ENCODE results near the gene TLE3.
"Not testable (repeated sequence)": the region's sequence is repeated elsewhere in the genome, so short reads cannot be mapped to it uniquely, and the experiment has no call there.

TLE3 gene

DNA sequence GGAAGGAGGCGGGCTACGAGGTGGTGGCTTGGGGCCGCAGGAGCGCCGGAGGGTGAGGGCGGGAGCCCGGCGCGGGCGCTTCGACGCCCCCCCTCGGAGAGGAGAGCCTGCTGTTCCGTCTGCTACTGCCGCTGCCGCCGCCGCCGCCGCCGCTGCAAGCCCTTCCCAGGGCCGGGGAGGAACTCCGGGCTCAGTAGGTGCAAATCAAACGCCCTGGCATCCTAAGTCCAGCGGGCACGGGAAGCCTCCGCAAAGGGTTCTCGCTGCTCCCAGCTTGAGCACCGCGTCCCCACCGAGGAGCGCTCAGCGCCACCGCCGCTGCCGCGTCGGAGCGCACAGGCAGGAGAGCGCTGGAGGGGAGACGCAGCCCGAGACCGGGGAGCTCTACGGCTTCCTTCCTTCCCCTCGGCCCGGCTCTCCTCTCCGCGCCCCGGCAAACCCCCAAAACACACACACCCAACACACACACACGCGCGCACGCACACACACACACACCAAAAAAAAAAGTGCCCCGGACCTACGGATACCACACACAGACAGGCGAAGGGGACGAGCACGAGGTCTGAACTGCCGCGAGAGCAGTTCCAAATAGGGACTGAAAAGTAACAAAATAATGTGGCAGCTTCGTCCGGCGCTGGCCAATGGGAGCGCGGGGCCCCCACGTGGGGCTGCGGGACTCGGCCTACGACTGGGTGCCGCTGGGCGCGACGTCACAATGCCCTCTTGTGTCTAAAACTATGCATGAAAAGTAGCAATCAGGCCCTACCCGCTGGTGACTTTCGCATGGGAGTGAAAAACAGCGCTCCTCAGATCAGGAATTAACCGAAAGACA lies at the start of gene TLE3:
TSS of gene TLE3 (minus strand) at position 597 of the 832 bp plus-strand sequence. CDS start 1,119 bp downstream, outside the sequence.
- peak; percentile 98 to 99 for DNase-seq

DNA sequence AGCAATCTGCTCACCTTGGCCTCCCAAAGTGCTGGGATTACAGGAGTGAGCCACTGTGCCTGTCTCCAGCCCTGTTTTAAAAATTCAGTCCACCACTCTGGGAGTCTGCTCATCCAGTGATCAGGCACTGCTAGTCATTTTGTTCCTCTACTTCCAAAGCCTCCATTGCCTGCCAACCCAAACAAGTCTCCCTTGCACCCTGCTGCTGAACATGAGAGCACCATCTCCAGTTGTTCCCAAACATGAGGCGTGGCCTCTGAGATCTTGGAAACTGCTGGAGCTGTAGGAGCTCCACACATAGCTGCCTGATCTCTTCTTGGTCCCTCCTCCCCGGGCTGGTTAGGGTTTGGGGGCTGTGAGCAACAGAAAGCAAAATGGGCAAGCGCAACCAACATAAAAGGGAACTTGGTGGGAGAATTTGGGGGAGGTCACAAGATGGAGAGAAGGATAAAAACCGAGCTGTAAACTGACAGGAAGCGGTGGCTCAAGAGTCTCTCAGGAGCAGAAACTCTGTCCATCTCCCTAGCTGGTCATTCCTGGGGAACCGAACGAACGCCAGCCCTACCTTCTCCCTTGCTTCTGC lies 49.6 kb upstream of the TLE3 start:
- no peak for DNase-seq

DNA sequence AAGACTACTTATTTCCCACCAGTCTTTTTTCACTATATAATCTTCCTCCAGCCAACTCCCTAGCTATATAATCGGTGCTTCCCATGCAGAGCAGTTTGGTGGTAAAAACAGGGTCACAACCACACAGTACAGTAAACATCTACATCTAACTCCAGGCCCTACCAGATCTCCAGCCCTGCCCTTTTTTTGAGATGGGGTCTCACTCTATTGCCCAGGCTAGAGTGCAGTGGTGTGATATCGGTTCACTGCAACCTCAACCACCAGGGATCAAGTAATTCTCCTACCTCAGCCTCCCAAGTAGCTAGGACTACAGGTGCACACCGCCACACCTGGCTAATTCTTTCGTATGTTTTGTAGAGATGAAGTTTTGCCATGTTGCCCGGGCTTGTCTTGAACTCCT lies 49.1 kb upstream of the TLE3 start:
- DNase-seq: no peak

DNA sequence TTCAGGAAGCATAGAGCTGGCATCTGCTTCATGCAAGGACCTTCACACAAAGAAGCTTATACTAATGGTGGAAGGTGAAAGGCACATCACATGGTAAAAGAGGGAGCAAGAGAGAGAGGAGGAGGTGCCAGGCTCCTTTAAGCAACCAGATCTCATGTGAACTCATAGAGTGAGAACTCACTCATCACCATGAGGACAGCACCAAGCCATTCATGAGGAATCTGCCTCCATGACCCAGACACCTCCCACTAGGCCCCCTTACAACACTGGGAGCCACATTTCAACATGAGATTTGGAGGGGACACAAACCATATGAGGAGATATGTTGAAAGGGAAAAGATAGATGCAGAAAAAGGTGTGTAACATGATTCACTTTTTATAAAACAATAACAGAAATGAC lies 48.4 kb upstream of the TLE3 start:
- DNase-seq: no peak

DNA sequence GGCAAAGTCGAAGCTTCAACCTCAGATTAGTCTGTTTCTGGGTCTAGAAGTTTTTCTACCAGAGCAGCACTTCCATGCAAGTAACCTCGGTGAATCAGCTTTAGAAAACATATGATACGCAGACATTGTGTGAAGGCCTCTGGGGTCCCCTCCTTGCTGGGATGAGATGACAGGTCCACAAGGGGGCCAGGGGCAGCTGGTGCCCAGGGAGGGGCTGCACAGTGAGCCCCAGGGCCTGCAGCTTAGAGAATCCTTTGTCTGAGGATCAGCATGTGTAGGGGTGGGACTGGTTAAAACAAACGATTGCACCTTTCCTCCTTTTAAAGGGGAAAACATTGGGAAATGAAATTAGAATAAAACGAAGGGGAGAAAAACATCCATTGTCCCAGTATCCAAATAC lies 47.5 kb upstream of the TLE3 start:
- peak in 1 of 2 experiments; percentile 24 for DNase-seq

DNA sequence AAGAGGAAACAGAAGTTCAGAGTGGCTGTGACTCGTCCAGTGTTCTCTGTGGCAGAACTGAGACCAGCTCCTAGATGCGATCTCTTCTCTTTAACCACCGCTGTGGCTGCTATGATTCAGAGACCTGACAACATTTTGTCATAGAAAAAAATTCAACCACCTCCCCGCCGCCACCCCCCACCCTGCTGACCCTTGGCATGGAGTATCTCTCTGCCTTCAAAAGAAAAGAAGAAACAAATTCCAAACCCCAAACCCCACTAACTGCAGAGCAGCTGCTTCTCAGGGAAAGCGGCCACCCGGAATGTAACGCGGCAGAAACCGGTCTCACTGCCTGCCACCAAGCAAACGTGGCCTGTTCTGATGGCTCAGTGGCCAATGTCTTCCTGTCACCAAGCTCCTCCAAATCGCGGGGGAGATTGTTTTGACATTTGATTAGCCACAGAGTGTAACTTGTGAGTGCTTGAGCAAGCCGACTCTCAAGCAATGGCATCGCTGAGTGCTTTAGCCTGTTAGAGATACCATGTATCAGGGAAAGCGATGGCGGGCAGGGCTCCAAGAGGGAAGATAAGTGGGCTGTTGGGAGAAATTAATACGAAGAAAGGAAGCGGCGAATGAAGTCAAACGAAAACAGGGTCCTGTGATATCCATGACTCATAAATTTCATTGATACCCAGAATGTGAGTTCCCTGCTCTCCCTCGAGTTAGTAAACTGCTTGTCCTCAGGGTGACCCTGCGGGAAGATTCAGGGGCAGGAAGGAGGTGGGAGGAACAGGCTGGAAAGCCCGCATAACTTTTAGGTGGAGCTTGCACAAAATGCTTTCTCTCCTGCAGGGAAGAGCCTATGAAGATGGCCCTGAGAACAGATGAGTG lies 44.8 kb upstream of the TLE3 start:
- no peak for DNase-seq

DNA sequence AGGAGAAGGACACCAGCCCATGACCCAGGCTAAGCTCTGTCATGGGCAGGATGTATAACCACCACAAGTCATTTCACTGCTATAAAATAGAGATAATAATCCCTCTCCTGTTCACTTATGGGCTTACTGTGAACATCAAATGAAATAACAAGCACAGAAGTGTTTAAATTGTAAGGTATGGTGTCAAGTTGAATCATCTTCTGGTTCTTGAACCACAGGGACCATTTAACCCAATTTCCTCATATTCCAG lies 44.3 kb upstream of the TLE3 start:
- DNase-seq: no peak

DNA sequence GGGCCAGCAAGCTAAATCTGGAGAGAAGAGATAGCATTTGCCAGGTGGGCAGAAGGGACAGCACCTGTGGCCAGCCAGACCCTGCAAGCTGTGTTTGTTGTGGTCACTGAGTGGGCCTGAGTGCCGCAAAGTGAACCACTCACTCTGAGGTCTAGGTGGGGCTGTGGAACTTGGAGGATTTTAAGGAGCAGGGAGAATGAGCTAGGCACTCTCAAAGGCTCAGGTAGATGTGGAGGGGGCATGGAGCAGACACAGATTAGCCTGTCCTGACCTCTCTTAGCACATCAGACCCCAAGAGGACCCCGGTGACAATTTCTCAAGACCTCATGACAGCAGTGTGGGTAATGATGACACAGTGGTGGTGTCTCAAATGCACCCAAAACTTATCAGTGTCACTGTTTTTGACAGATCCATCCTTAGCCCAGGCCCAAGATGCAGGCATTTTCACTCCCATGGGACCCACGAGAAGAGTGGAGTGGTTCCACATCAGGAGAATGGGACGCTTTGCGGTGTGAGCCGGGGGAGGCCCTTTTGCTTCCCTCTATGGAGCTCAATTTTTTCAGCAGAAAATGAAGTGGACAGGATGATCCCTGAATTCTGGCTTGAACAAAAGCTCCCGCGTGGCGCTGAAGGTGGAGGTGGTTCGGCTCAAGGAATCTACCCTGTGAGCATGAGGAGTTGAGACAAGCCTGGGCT lies 43.8 kb upstream of the TLE3 start:
- DNase-seq: no peak

DNA sequence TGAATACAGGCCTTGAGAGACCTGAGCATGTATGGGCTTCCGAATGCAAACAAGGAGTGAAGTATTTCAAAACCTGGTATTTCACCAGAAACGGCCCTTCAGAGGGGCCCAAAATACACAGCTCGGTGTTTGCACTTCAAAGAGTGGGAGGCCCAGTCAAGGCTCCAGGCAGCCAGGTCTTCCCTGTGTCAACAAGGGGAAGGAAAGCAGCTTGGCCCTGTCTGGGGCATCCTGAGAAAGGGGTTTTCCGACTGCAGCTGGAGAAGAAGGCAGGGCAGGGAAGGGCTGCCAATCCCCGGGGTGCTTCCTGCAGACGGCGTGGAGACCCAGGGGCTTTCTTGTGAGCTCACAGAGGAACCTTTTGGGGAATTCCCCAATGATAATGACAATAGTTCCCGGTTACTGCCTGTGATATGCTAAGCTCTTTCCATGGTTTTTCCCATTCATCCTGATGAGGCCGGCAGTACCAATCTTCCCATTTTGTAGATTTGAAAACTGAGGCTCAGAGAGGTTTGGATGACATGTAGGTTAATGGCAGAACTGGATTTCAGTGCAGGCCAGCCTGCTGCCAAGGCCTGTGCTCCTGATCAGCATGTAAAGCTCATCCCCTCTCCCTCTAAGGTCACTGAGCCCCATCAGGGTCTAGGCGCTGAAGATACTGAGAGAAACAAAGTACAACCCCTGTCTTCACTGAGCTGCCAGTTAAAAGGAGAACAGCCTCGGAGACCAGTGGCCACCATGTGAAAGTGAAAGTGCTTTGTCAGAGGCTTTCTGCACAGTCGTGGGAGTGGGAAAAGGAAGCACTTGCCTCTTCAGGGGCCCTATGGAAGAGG lies 43.0 kb upstream of the TLE3 start:
- no peak for DNase-seq

DNA sequence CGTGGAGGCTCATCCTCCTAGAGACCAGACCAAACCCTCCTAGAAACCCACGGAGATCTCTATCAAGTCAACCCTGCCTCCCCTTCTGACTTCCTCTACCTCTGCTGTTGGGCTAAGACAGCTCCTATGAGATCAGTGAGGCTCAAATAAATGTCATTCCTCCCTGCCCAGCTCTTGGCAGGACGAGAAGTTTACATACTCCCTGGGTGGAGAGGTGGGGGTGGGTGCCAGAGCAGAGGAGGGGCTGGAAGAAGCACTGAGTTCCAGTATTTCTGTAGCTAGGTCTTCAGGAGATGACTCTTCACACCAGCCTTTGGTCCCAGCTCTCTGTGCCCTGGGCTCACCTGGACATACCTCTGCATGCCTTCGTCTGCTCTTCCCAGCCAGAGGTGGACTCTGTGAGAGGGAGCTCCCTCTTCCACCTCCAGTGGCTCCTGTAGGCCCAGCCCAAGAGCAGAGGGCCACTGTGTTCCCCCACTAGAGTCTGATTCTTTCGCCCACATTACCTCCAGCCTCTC lies 42.4 kb upstream of the TLE3 start:
- no peak for DNase-seq

DNA sequence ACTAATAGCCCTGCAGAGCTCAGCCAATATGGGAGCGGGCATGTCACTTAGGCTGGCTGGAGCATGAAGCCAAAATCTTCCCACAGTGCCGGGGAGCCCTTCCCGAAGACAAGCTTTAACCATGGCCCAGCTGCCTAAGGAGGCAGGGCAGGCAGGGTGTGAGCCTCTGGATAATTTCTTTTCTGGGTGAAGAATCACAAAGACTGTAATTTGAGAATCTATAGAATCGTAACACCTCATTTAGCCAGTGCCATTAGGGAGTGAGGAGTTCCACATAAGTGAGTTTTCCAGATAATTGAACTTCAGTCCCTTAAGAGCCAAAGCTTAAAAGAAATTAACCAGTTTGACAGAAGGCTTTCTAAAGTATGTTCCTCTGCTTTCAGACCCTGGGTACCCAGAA lies 40.2 kb upstream of the TLE3 start:
- peak in 1 of 2 experiments; percentile 19 for DNase-seq

DNA sequence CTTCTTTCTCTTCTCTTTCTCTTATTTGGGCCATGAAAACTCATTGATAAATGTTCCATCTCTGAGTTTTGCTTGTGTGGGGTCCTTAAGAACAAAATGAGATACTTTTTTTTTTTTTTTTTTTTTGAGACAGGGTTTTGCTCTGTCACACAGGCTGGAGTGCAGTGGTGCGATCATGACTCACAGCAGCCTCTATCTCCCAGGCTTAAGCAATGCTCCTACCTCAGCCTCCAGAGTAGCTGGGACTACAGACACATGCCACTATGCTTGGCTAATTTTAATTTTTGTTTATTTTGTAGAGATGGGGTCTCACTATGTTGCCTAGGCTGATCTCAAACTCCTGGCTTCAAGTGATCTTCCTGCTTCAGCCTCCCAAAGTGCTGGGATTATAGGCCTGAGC lies 39.3 kb upstream of the TLE3 start:
- DNase-seq: not testable (repeated sequence)

DNA sequence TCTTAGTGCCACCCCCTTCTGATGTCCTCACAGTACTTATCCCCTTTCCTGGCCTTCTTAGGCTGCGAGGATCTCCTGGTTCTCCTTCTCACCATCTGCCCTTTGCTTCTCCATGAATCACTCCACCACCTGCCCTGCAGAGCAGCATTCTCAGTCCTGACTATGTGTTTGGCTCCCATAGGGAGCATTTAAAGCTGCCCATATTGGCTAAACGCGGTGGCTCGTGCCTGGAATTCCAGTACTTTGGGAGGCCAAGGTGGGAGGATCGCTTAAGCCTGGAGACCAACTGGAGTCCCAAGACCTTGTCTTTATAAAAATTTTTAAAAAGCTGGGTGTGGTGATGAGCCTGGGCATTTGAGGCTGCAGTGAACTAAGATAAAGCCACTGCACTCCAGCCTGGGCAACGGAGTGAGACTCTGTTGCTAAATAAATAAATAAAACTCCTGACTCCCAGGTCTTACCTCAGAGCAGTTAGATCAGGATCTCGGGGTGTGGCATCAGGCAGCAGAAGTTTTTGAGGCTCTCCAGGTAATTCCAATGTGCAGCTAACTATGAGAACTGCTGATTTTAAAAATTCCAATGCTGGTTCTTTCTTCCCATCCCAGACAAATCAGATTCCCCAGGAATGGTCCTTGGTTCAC lies 36.2 kb upstream of the TLE3 start:
- no peak for DNase-seq

DNA sequence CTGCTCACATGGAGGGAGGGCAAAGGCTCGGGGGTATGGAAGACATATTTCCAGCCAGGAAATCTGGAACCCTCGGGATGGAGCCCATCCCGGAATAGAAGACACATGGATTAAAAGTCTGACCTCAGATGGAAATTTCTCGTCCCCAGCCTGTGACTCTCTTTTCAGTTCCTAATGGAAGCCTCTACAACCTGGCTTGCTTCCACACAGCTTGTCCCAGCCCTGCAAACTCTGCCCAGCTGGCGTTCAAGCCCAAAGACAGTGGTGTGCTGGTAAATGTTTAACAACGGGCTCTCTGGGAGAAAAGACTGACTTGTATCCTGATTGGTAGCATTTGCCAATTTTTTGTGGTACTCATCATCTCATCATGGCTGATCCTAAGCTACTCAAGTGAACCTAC lies 35.6 kb upstream of the TLE3 start:
- DNase-seq: no peak

DNA sequence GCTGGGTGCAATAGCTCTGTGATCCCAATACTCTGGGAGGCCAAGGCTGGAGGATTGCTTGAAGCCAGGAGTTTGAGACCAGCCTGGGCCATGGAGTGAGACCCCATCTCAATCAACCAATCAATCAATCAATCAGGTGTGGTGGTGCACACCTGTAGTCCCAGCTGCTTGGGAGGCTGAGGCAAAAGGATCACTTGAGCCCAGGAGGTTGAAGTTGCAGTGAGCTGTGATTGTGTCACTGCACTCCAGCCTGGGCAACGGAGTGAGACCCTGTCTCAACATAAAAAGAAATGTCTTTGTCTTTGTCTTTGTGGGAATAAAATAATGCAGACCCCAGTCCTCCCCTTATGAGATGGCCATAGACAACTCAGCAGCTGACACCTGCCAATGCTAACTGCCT lies 34.9 kb upstream of the TLE3 start:
- no peak for DNase-seq

DNA sequence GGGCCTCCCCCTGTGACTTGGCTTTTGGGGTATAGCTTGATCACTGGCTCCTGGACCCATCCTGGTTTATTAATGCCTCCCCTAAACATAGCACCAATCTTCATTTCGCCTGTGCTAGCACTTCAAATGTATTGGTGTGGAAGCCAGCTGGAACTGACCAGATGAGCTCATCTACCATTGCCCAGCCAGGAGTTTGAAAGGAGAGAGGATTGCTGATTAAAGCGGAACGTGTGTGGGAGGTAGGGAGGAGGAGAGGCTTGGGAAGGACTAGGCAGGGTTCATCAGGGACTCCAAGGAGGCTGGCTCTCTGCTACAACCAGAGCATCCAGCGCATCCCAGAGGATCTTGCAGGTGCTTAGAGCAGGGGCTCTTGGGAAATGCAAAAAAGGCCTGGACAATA lies 34.4 kb upstream of the TLE3 start:
- no peak for DNase-seq

DNA sequence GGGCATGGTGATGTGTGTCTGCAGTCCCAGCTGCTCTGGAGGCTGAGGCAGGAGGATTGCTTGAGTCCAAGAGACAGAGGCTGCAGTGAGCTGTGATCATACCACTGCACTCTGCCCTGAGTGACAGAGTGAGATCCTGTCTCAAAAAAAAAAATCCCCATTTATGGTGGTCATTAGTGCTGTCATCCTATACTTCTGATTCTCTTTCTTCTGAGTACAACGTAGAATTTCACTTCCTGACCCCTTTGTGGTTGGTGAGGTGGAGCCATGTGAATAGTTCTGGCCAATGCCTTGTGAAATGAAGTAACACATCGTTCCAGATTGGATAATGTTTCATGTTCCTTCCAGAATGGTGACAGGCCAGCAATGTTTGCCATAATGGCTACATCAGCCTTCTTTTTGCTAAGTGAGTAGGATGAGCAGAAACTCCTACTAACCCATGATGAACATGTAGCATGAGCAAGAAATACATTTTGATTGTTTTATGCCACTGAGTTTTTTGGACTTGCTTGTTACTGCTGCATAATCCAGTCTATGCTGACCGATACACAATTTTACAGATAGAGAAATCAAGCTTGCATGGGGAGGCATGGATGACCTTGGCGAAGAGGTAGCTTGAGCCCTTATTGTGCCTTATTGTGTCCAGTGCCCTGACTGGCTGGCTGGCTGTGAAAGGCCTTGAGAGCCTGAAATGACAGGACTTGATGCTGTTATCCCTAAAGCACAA lies 30.9 kb upstream of the TLE3 start:
- no peak for DNase-seq

DNA sequence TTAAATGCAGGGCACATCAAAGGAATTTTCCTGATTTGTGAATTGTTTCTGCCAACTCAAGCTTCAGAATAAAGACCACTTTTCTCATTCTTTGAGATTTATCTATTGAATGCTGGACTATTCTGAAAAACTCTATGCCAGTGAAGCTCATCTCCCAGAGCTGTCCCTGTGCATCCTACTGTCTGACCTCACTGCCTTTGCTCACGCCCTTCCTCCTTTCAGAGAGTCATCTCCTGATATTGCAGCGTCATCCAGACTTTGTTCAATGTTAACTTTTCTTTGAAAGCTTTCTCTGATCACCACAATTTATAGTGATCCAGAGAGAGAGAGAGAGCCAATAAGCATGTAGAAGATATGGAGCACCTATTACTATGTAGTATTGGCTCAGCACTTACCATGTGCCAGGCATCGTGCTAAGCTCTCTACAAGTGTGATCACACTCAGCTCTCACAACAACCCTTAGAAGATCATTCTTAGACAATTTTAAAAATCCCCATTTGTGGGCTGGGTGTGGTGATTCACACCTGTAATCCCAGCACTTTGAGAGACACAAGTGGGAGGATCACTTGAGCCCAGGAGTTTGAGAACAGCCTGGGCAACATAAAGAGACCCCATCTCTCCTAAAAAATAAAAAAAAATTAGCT lies 30.2 kb upstream of the TLE3 start:
- no peak for DNase-seq

DNA sequence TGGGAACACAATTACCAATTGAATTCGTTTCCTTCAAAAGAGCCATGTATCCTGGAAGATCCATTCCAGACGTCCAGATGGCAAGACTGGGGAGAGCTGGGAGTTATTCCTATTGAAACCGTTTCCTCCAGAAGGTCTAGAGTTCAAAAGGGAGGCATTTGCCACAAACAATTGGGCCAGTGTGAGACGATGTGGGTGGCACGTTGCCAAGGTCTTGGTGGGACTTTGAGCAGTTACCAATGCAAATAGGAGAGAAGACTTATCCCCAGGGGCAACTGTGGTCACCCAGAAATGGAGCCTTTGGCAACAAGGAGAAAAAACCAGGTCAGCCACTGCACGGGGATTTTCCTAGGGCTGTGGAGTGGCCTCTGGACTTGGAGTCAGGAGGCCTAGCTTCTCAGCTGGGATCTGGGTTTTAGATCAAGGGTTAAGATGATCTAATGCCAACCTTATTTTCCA lies 29.6 kb upstream of the TLE3 start:
- peak; percentile 69 to 89 for DNase-seq

DNA sequence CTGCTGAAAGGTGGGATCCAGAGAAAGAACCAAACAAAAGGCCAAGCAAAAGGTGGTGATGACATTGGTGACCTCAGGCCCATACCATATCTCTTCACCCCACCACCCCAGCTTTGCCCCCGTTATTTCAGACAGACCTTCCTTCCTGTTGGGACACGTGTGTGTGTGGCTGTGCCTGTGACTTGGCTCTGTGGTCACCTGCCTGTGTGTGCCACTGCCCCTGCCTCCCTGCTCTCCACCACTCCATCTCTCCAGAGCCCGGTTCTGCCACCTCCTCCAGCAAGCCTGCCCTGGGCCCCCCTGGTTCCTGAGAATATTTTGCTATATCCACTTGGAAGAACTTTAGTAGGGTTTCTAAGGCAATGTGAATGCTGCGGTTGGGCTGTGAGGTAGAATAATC lies 28.6 kb upstream of the TLE3 start:
- no peak for DNase-seq

Measured in NCI-H524 (cell line).